Measurements from ENCODE around the gene NELL1.

GRCh38 chr11:20731676-20732215 lies 62.4 kb downstream of the NELL1 start:
- no peak for TF ChIP-seq CTCF (IDR thresholded peaks at IDR 0.05; ENCODE audit: poor library complexity)
- TF ChIP-seq EZH2phosphoT487 (IDR thresholded peaks at IDR 0.05; ENCODE audit: low read depth, severe bottlenecking, unreplicated experiment): no peak
- no peak for TF ChIP-seq EZH2 (IDR thresholded peaks at IDR 0.05; ENCODE audit: borderline replicate concordance)

Data from hepatocyte (in vitro differentiated cells).